DOHH2 (cell line): ENCODE data around the gene SPTBN1.

Source experiments
- EZH2phosphoT487 ChIP-seq: fragments of 200-600 bp; sonication (generic); IDR thresholded peaks from 2 replicates; pipeline ENCODE4 v1.6.1; 2017; ENCODE audit warnings: borderline replicate concordance, mild to moderate bottlenecking, antibody characterized with exemption, low read length, moderate library complexity, mixed read lengths
- TF ChIP-seq, protein P1 (sequence below): fragments of 200-600 bp; sonication (generic); IDR thresholded peaks from one replicate; pipeline ENCODE4 v1.5.1; 2014; ENCODE audit warnings: antibody characterized with exemption, mild to moderate bottlenecking, low read depth, low read length; ENCODE audit not compliant: poor library complexity, severe bottlenecking

DNA sequence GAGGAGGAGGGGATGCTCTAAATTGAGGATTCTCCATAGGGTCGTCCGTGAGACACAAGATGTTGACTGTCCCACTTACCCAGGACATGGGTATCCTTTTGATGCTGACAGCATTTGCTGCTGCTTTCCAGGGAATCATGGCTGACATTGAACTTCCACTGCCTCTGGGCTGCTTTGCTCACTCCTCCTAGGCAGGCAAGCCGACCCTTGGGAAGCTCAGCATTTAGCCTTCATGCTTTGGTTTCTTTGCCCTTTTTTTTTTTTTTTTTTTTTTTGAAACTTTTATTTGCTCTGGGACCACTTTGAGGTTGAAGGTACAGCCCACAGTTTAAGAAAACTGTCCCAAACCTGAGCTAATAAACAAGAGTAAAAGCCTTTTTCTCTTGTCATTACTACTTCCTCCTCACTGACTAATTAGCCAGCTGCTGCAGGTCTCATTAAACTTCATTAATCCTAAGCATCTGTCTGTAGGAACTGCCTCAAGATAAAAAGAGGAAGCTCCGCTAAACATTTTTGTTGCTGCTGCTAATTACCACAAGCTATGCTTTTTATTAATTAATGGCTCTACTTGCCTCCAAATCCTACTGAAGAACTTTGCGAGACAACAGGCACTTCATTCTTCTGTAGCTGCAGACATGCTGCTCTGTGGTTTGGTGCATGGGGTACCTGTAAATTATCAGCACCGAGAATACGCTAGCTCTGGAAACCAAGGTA lies 125.4 kb downstream of the SPTBN1 start:
- TF ChIP-seq, protein P1, sequence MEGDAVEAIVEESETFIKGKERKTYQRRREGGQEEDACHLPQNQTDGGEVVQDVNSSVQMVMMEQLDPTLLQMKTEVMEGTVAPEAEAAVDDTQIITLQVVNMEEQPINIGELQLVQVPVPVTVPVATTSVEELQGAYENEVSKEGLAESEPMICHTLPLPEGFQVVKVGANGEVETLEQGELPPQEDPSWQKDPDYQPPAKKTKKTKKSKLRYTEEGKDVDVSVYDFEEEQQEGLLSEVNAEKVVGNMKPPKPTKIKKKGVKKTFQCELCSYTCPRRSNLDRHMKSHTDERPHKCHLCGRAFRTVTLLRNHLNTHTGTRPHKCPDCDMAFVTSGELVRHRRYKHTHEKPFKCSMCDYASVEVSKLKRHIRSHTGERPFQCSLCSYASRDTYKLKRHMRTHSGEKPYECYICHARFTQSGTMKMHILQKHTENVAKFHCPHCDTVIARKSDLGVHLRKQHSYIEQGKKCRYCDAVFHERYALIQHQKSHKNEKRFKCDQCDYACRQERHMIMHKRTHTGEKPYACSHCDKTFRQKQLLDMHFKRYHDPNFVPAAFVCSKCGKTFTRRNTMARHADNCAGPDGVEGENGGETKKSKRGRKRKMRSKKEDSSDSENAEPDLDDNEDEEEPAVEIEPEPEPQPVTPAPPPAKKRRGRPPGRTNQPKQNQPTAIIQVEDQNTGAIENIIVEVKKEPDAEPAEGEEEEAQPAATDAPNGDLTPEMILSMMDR: no peak
- TF ChIP-seq EZH2phosphoT487: no peak
